GM21447 (cell line): ENCODE results near the gene RRM2.
"Not testable (repeated sequence)": the region's sequence is repeated elsewhere in the genome, so short reads cannot be mapped to it uniquely, and the experiment has no call there.

Source experiments
- ATAC-seq: cut with Tn5 transposase; IDR thresholded peaks from one replicate; pipeline ENCODE4 v1.9.1; 2021; ENCODE audit not compliant: unreplicated experiment

Gene RRM2

DNA sequence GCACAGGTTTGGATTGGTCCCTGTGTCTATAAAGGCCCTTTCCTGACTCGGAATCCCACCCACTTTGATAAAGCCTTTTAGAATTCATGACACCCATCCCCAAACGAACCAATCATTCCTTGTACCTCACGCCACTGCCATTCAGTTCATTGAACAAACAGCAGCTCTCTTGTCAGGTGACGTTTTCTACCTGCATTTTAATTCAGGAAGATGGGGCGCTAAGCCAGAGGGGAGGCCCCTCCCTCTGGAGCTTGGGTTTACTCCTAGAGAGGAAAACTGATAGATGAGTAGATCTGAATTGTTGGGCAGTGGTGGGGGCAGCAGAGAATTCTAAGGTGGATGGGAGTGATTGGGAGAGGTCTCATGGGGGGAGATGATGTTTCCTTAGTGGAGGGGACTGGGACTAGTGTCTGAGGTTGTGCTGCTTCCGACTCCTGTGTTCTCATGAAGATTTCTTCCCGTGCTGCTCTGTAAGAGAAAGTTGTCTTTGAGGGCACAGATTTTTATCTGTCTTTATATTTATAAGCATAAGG is 9.6 kb downstream of the RRM2 start:
- no peak for ATAC-seq

DNA sequence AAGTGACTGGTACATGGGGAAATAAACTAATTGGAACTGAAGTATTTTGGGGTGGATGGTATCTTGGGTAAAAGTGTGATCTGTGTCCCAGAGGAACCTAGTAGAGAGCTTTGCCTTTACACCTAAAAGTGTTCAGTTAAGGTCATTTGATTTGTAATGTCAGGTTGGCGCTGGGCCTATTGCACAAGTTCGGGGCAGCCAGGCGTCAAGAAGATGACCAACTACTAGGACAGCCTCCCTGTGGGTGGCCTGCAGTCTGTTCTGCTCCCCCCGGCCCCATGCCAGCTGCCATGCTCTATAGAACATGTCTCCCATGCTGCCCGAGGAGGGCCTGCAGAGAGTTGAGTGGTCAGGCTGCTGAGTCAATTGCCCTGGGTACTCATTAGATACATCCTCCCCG is 10.1 kb downstream of the RRM2 start:
- no peak for ATAC-seq

DNA sequence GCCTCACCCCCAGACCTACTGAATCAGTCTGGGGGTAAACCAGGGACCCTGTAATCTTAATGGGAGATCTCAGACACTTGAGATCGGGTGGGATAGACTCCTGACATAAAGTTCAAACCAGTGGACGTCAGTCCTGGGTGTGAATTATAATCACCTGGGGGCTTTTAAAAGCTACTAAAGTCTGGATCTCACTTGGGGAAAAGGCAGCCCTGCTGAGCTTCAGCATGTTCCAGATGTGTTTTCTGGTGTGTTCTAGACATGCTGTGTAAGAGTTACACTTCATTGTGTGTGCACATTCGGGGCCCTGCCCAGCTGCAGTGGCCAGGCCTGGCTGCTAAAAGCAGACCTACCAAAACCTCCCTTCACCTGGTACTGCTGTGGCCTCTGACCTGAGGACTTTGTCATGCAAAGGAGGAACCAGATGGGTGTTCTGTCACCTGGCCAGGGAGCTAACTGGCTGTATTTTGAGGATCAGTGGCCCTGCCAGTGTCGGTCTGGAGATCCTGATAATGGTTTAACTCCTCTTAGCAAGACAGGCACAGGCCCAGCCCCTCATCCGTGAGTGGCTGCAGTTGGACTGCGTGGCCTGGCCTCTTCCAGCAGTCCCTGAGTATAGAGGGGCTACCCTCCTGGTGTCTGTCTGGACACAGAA is 10.6 kb downstream of the RRM2 start:
- ATAC-seq, result no peak

DNA sequence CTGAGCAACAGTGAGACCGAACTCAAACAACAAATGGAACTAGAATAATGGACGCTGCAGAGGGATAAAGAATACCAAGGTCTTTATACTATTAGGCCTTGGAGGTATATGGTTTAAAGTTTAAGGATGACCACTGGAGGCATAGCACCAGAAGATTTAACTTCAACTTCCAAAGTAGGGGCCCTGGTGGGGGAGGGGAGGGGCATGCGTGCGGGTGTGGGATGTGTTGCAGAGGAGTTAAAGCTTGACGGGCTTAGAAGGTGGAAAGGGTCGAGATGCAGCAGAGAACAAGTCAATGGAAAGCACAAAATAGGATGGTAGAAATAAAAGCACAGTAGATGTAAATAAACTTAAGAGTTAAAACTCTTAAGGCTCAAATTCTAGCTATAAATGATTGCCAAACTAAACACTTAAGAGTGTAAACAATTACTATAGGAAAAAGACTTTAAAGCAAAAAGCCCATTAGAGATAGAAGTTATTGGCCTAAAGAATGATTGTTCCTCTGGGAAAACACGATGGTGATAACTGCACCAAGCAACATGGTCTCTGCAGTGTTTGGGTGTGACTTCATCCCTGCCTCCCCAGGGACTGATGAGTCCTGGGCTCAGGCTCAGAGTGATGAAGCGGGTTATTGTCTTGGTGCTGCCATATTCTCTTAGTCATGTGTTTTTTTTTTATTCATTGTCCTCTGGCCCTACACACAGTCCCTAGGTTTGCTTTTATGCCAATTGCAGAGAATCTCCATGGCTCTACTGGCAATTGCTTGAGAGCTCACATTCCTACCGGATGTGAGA is 13.0 kb downstream of the RRM2 start:
- ATAC-seq, result no peak

DNA sequence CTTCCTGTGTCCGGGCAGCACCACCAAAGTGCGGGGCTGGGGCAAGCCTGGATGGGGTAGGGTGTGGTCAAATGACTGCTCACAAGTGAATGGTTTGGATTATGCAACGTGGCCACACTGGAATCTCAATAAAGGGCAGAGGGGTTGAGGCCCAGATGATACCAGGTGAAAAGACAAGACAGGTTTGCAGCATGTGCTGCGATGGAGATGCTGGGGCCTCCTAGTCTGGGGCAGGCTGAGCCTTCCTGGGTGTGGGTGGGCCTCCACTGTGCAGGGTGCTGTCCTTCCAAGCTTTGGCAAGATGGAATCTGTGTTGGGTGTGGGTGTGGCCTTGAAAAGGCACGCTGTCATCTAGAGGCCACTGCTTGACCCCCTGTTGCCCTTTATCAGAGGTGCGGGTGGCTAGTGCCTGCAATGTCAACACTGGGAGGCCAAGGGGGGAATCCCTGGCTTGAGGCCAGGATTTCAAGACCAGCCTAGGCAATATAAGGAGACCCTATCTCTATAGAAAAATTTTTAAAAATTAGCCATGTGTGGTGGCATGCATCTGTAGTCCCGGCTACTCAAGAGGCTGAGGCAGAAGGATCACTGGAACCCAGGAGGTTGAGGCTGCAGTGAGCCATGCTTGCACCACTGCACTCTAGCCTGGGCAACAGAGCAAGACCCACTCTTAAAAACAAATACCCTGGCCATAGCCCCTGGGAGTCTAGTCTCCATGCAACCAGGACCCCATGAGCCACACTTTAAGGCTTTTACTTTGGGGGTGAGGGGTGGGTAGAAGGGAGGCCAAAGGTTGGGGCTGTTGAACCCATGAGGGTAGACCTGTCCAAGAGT is 13.8 kb downstream of the RRM2 start:
- ATAC-seq, result no peak

DNA sequence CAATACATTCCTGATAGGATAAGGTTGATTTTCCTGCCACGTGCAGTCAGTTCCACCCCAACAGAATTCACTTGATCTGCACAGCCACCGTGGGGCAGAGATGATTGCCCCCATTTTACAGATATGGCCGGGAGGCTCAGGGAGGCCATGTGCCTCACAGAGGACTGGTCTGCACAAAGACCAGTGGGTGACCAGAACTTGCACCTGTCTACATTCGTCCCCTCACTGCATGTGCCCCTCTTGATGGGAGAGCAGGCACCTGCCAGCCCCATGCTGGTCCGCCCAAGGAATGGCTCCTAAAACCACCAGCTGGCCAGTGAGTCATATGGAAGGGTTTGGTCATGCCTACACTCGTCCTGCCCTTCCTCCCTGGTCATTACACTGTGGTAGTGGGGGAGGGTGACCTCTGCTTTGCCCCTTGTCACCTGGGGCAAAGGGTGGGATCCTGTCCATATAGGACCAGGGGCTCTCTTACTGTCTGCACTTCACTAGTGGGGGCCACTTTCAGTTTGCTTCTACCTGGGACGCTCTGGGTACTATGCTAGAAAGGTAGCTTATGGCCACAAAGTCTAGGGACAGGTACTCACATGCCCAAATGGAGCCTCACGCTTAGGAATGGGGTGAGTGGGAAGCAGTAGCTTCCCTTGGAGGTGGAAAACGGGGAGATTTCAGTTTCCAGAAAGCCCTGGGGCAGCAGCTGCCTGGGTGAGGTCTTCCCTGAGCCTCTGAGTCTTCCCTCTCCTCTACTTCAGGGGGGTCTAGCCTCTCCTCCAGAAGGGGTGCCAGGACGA is 14.7 kb downstream of the RRM2 start:
- no peak for ATAC-seq

DNA sequence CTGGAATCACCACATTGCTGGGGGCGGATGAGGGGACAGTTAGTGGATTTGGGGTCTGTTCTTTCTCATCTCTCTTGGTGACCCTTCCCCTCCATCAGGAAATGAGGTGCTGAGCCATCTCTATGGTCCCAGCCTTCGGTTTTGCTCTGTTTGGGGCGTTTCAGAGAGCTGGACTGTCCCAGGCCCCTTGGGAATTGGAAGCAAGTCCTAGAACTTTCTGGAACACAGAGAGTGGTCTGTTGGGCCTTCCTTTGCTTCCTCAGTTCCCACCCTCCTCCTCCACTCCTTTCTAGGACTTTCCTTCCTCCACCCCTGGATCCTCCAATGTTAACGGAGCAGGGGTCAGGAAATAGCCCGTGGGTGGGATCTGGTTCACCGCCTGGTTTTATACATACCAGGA is 17.0 kb downstream of the RRM2 start:
- no peak for ATAC-seq

DNA sequence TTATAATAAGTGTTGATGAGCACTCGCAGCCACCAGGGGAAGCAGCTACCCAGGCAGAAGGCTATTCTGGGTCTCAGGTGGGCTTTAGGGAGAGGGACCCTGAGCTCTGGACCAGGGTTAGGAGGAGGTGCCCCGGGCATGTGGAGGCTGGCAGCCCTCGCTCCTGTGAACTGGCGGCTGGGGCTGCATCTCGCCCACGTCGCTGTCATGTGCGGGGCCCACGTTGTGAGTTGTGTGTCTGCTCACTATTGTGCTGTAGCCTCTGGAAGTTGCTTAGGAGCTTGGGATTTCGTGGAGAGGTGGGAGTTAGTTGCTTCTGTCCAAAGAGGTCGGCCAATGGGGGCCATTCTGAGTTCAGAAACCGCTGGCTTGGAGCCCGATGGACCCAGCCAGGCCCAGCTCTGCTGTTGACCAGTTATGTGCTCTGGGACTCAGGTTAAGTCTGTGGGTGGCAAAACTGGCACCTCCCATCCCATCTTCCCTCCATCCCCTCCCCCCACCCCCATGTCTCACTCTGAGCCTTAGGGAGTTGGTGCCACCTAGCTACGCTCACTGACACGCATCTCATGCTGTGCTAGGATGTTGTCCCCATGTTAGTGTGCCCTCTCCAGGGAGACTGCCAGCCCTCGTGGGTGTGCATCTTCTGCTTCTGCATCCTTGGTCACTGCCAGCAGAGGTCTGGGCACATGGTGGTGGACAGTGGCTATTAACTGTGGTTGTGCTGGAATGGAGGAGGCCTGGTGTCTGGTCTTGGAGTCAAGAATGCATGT is 18.5 kb downstream of the RRM2 start:
- no peak for ATAC-seq

DNA sequence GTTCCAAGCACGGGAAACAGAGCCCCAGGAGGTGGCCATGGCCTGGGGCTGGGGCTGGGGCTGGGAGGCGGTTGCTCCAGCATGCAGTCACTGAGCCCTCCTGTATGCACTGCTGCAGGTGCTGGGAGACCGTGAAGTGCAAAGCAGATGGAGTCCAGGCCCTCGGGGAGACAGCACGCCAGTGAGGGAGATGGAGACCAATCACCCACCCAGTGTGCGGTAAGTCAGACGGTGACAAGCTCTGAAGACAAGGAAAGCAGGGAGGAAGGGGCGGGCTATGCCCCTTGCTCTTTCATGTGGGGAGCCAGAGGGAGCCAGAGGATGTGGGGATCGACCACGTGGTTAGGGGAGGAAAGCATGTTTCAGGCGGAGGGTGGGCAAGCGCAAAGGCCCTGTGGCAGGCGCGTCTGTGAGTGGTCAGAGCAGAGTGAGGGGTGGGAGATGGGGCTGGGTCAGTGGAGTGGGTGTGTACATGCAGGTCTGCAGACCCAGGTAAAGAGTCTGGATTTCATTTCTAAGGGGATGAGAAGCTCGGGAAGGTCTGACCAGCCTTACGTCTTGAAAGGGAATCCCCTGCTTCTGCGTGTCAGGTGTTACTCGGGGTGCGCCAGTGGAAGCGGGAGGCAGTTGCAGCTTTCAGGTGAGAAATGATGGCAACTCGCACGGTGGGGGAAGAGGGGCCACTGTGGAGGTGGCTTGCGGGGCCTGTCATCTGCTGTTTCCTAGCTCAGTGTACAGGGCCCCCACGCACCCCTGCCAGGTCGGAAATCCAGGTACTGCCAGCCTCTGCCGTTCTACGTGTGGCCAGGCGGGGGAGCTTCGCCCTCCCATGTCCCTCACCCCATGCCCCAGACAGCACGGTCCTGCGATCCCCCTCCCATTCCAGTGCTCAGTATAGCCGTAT is 19.4 kb downstream of the RRM2 start:
- no peak for ATAC-seq

DNA sequence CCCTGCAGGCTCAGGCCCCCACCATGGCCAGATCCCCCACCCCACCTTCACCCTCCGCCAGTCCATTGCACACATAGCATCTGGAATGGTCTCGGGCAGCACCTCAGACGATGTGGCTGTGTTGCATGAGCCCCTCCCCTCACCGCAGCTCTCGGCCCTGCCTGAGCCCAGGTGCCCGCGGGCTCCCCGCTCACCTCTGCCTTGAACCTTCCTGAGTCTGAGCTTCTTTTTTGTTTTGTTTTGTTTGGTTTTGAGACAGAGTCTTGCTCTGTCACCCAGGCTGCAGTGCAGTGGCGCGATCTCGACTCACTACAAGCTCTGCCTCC is 20.1 kb downstream of the RRM2 start:
- no peak for ATAC-seq

DNA sequence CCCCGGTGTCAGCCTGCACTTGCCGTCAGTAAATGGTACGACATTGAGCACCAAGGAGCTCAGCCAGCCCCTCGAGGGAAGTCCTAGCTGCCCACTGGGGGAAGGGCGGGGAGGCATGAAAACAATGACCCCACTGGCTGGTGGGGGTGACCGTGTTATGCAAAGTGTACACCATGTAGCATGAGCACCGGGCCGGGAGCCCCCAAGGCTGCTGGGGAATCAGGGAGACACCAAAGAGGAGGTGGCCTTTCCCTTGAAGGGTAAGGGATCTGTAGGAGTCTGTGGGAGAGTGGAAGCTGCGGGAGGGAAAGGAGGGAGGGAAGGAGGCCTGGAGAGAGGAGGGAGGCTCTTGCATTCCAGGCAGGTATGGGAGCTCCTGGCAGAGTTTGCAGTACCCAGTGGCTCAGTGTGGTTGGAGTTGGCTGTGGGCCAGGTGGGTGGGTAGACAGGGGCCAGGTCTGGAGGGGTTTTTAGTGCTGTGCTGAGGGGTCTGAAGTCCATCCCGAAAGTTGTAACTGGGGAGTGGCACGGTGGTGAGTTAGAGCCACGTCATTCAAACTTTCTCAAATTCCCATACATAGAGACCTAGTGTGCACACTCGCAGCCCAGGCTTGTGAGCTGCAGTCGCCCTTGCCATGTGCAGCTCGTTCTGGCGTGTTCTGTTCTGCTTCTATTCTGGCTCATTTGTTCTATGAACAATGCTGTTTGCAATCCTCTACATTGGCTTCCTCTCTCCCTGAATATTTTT is 22.4 kb downstream of the RRM2 start:
- no peak for ATAC-seq

DNA sequence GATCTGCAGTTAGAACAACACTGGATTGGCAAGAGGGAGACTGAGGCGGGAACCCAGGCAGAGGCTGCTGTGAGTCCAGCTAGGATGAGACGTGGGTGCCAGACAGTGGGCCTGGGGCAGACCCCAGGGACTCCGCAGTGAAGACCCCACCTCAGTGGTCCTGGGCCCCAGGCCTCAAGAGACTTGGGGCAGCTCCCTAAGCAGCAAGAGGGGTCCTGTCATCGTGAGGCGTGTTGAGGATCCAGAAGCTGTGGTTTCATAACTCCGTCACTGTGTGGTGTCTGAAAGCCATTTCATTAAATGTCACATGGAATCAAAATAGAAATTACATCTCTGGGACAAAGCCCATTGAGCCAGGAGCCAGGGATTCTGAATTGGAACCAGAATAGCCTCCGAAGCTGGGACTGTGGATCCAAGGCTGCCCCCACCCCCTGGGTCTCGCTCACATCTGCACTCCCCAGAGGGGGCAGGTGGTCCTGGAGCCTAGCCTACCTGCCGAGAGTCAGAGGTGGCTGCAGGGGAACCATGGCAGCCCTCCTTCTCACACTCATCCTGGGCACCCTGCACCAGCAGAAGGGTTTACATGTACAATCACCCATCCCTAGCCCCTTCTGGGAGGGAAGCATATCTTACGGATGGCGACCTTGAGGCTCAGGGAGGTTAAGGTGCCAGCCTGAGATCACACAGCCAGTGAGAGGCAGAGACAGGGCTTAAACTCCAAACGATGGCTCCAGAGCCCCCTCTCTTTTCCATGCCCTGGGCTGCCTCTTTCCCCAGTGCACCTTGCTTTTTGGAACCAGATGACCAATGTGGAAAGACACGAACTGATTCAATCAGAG is 23.2 kb downstream of the RRM2 start:
- ATAC-seq, result no peak

DNA sequence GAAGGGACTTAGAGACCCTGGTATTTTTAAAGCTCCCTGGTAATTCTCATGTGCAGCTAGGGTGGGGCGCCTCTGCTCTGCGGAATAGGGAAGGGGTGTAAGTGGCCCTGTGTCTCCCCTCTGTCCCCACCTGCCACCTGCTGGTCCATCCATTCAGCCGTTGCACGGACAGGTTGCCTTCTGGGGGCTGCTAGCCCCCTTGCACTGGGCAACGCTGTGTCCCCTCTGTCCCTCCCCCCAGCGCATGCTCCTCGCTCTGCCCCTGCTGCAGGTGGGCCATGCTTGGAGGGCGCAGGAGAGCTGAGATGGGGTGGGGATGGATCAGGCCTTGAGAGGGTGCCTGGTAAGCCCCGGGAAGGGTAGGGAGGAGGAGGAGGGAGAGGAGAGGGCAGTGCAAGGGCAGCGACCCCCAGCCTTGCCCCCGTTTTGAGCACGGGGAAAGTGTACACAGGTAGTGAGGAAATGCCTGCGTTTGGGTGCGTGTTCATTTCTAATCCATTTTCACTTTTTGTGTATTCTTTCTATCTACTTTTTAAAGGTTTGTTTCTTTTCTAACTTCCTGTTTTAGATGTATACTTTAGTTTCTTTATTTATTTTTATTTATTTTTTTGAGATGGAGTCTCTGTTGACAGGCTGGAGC is 23.9 kb downstream of the RRM2 start:
- ATAC-seq, result no peak

DNA sequence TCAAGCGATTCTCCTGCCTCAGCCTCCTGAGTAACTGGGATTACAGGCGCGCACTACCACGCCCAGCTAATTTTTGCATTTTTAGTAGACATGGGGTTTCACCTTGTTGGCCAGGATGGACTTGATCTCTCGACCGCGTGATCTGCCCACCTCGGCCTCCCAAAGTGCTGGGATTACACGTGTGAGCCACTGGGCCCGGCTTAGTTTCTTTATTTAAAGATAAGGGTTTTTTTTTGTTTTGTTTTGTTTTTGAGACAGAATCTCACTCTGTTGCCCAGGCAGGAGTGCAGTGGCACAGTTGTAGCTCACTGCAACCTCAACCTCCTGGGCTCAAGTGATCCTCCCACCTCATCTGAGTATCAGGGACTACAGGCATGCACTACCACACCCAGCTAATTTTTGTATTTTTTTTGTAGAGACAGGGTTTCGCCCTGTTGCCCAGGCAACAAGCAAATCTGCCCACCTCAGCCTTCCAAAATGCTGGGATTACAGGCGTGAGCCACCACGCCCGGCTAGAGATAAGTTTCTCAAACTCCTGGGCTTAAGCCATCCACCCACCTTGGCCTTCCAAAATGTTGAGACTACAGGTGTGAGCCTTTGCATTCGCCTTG is 24.6 kb downstream of the RRM2 start:
- not testable (repeated sequence) for ATAC-seq

DNA sequence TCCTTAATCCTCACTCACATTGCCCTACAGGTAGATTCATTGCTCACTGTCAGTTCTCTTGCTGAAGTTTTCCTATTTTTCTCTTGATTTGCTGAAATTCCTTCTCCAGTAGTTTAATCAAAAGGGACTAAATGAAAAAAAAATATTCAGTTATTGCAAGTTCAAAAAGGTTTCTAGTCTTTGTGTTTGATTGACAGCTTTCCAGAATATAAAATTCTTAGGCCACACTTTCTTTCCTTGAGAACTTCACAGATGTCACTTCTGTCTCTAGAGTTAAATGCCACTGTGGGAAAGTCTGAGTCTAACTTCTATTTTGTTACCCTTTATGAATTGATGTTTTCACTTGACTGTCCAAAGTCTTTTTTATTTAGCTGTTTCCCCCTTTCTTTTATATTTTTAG is 25.7 kb downstream of the RRM2 start:
- ATAC-seq, result no peak

DNA sequence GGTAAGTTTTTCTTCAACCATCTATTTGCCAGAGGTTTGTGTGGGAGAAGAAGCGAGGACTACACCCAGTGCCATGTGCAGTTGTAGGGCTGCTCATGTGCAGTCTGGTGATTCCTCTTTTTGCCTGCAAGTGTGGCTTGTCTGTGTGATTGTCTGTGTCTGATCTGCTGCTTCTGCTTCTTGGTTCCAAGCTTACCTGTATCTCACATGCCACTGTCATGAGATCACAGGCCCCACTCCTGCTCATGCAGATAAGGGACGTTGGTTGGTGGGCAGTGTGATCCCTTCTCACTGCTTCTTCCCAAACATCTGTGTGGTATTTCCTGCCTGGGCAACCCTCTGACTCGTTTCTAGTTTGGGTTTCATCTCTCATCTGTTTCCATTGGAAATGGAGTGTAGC is 27.1 kb downstream of the RRM2 start:
- ATAC-seq, result no peak

DNA sequence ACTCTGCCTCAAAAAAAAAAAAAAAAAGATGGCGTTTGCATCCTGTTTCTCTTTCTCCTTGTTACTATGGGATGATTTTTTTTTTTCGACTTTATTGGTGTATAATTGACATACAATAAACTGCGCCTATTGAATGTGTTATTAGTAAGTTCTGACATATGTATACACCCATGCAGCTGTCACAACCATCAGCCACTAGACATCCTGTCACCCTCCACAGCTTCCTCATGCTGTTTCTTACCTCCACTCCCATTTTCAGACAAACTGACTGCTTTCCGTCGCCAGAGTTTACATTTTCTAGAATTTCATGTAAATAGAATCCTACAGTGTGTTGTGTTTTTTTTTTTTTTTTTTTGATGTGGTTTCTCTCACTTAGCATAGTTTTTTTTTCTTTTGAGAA is 27.9 kb downstream of the RRM2 start:
- ATAC-seq, result no peak
